ENCODE results near the gene SOAT1.
"Not testable (repeated sequence)": the region's sequence is repeated elsewhere in the genome, so short reads cannot be mapped to it uniquely, and the experiment has no call there.

The SOAT1 gene

GRCh38 chr1:179310291-179310690, 16.7 kb downstream of the SOAT1 start:
- DNase-seq: no peak

GRCh38 chr1:179310721-179311120, 17.1 kb downstream of the SOAT1 start:
- DNase-seq: no peak

GRCh38 chr1:179311149-179311700, 17.6 kb downstream of the SOAT1 start:
- no peak for DNase-seq

GRCh38 chr1:179313004-179313403, 19.4 kb downstream of the SOAT1 start:
- DNase-seq: no peak

- no peak for DNase-seq
Observed at GRCh38 chr1:179314928-179315327, 21.3 kb downstream of the SOAT1 start.

GRCh38 chr1:179318491-179318890, 24.9 kb downstream of the SOAT1 start:
- no peak for DNase-seq

- DNase-seq: no peak
Observed at GRCh38 chr1:179321533-179322216, 28.1 kb downstream of the SOAT1 start.

- no peak for DNase-seq
Observed at GRCh38 chr1:179322557-179322956, 29.0 kb downstream of the SOAT1 start.

GRCh38 chr1:179323436-179323835, 29.8 kb downstream of the SOAT1 start:
- no peak for DNase-seq

GRCh38 chr1:179325836-179326235, 32.2 kb downstream of the SOAT1 start:
- no peak for DNase-seq

- no peak for DNase-seq
Observed at GRCh38 chr1:179326746-179327145, 33.1 kb downstream of the SOAT1 start.

GRCh38 chr1:179327196-179327595, 33.6 kb downstream of the SOAT1 start:
- DNase-seq: no peak

- DNase-seq: no peak
Observed at GRCh38 chr1:179327679-179328078, 34.1 kb downstream of the SOAT1 start.

- DNase-seq: no peak
Observed at GRCh38 chr1:179329862-179330261, 36.3 kb downstream of the SOAT1 start.

- DNase-seq: no peak
Observed at GRCh38 chr1:179334440-179334839, 40.8 kb downstream of the SOAT1 start.

GRCh38 chr1:179337288-179337687, 43.7 kb downstream of the SOAT1 start:
- no peak for DNase-seq

GRCh38 chr1:179337942-179338560, 44.5 kb downstream of the SOAT1 start:
- DNase-seq: no peak

GRCh38 chr1:179340918-179341317, 47.3 kb downstream of the SOAT1 start:
- DNase-seq: no peak

- no peak for DNase-seq
Observed at GRCh38 chr1:179341943-179342547, 48.4 kb downstream of the SOAT1 start.

- DNase-seq: no peak
Observed at GRCh38 chr1:179342740-179343404, 49.3 kb downstream of the SOAT1 start.

GRCh38 chr1:179351281-179351680, 57.7 kb downstream of the SOAT1 start:
- no peak for DNase-seq

GRCh38 chr1:179352236-179352635, 58.6 kb downstream of the SOAT1 start:
- DNase-seq: no peak

GRCh38 chr1:179353546-179353945, 59.9 kb downstream of the SOAT1 start:
- no peak for DNase-seq

GRCh38 chr1:179361631-179362030, 68.0 kb downstream of the SOAT1 start:
- not testable (repeated sequence) for DNase-seq

All from NCI-H774 (cell line).